RCC 7860 (cell line): ENCODE data around the gene FLOT2.
"Not testable (repeated sequence)": the region's sequence is repeated elsewhere in the genome, so short reads cannot be mapped to it uniquely, and the experiment has no call there.

ENCODE experiments used
- DNase-seq: peaks from one replicate; pipeline ENCODE4 v3.0.0-alpha.2; 2015; ENCODE audit warnings: low spot score
- FAIRE-seq: peaks from 2 replicates; lab custom pipeline; 2012; peaks lifted over from hg19 to GRCh38; lab: Jason Lieb, UNC

The FLOT2 gene

GRCh38 chr17:28877150-28877711 is 20.3 kb downstream of the FLOT2 start:
- not testable (repeated sequence) for FAIRE-seq, DNase-seq

- DNase-seq, result no peak
- FAIRE-seq, result no peak
Observed at GRCh38 chr17:28875848-28876550, 21.5 kb downstream of the FLOT2 start.

GRCh38 chr17:28874750-28875149 is 22.8 kb downstream of the FLOT2 start:
- FAIRE-seq, result no peak
- DNase-seq, result no peak

- no peak for FAIRE-seq
- DNase-seq, result no peak
Observed at GRCh38 chr17:28873839-28874238, 23.7 kb downstream of the FLOT2 start.

GRCh38 chr17:28871056-28871579 is 26.4 kb downstream of the FLOT2 start:
- DNase-seq, result no peak
- FAIRE-seq, result no peak

GRCh38 chr17:28867276-28867675 is 30.3 kb downstream of the FLOT2 start:
- FAIRE-seq (no peak), DNase-seq (no peak)

- no peak for DNase-seq
- FAIRE-seq, result no peak
Observed at GRCh38 chr17:28865946-28866752, 31.4 kb downstream of the FLOT2 start.

GRCh38 chr17:28864991-28865849 is 32.3 kb downstream of the FLOT2 start:
- DNase-seq (no peak), FAIRE-seq (no peak)

- DNase-seq (no peak), FAIRE-seq (no peak)
Observed at GRCh38 chr17:28863953-28864352, 33.6 kb downstream of the FLOT2 start.

GRCh38 chr17:28862561-28862960 is 35.0 kb downstream of the FLOT2 start:
- DNase-seq, result no peak
- FAIRE-seq, result no peak

GRCh38 chr17:28861393-28862203 is 35.9 kb downstream of the FLOT2 start:
- DNase-seq (no peak), FAIRE-seq (no peak)

- DNase-seq (no peak), FAIRE-seq (no peak)
Observed at GRCh38 chr17:28860363-28860808, 37.1 kb downstream of the FLOT2 start.

GRCh38 chr17:28858801-28859355 is 38.7 kb downstream of the FLOT2 start:
- no peak for FAIRE-seq

GRCh38 chr17:28857905-28858800 is 39.4 kb downstream of the FLOT2 start:
- DNase-seq (no peak), FAIRE-seq (no peak)

More at GRCh38 chr17:28858801-28859355, 38.7 kb downstream of the FLOT2 start:
- no peak for DNase-seq

- FAIRE-seq (no peak), DNase-seq (no peak)
Observed at GRCh38 chr17:28856028-28856574, 41.4 kb downstream of the FLOT2 start.

GRCh38 chr17:28855336-28855679 is 42.2 kb downstream of the FLOT2 start:
- DNase-seq, result no peak
- no peak for FAIRE-seq

GRCh38 chr17:28854457-28855335 is 42.8 kb downstream of the FLOT2 start, which contains the start of gene ERAL1:
Gene ERAL1 (plus strand): TSS chr17:28855016. CDS start chr17:28855035, 19 bp downstream.
- FAIRE-seq (peak; percentile 62), DNase-seq (peak; percentile 73)
